ENCODE results near the gene GABRR2.
A peak's percentile ranks its signal among the peaks of the same experiment; 100 is the strongest.

Gene GABRR2

GRCh38 chr6:89290401-89291155, 24.5 kb downstream of the GABRR2 start:
- DNase-seq, result no peak

GRCh38 chr6:89289710-89290109, 25.4 kb downstream of the GABRR2 start:
- DNase-seq, result no peak

- no peak for DNase-seq
Measured at GRCh38 chr6:89287351-89288028, 27.6 kb downstream of the GABRR2 start.

GRCh38 chr6:89286516-89286915, 28.6 kb downstream of the GABRR2 start:
- DNase-seq, result no peak

GRCh38 chr6:89284963-89285735, 29.9 kb downstream of the GABRR2 start:
- DNase-seq, result no peak

- DNase-seq, result no peak
Measured at GRCh38 chr6:89284081-89284480, 31.0 kb downstream of the GABRR2 start.

- no peak for DNase-seq
Measured at GRCh38 chr6:89282749-89283148, 32.4 kb downstream of the GABRR2 start.

GRCh38 chr6:89281779-89282246, 33.3 kb downstream of the GABRR2 start:
- DNase-seq, result peak; percentile 31

GRCh38 chr6:89278956-89279355, 36.1 kb downstream of the GABRR2 start:
- no peak for DNase-seq

- DNase-seq, result no peak
Measured at GRCh38 chr6:89275900-89276299, 39.2 kb downstream of the GABRR2 start.

- DNase-seq, result no peak
Measured at GRCh38 chr6:89273816-89274215, 41.3 kb downstream of the GABRR2 start.

GRCh38 chr6:89272596-89272995, 42.5 kb downstream of the GABRR2 start:
- no peak for DNase-seq

GRCh38 chr6:89270951-89271721, 44.0 kb downstream of the GABRR2 start:
- no peak for DNase-seq

- no peak for DNase-seq
Measured at GRCh38 chr6:89269981-89270380, 45.1 kb downstream of the GABRR2 start.

GRCh38 chr6:89269252-89269651, 45.8 kb downstream of the GABRR2 start:
- DNase-seq, result no peak

- no peak for DNase-seq
Measured at GRCh38 chr6:89268776-89269175, 46.3 kb downstream of the GABRR2 start.

GRCh38 chr6:89267918-89268317, 47.2 kb downstream of the GABRR2 start:
- DNase-seq, result no peak

GRCh38 chr6:89264296-89264695, 50.8 kb downstream of the GABRR2 start:
- no peak for DNase-seq

- no peak for DNase-seq
Measured at GRCh38 chr6:89260832-89261231, 54.3 kb downstream of the GABRR2 start.

- no peak for DNase-seq
Measured at GRCh38 chr6:89260310-89260709, 54.8 kb downstream of the GABRR2 start.

GRCh38 chr6:89258912-89259311, 56.2 kb downstream of the GABRR2 start:
- DNase-seq, result no peak

- no peak for DNase-seq
Measured at GRCh38 chr6:89257781-89258180, 57.3 kb downstream of the GABRR2 start.

- no peak for DNase-seq
Measured at GRCh38 chr6:89257346-89257745, 57.8 kb downstream of the GABRR2 start.
